IPS-18c (cell line): ENCODE measurements around the gene ABCF1.
"Not testable (repeated sequence)": the region's sequence is repeated elsewhere in the genome, so short reads cannot be mapped to it uniquely, and the experiment has no call there.

Experiments
- H3K4me3 ChIP-seq: 2 replicates; pipeline ENCODE4 v1.7.0; 2013; ENCODE audit warnings: low read depth, mild to moderate bottlenecking, low read length, moderate library complexity; ENCODE audit not compliant: insufficient read depth
- H3K9me3 ChIP-seq: one replicate; pipeline ENCODE4 v1.6.1; 2013; ENCODE audit warnings: mild to moderate bottlenecking, low read length, moderate library complexity; ENCODE audit not compliant: control insufficient read depth, insufficient read depth

The ABCF1 gene

GRCh38 chr6:30571075-30571761, at the start of gene ABCF1:
ABCF1 (plus strand) TSS chr6:30571442; CDS start chr6:30571488, 46 bp downstream.
- Histone ChIP-seq H3K4me3 (peak within 1 kb of the TSS; percentile 99), H3K9me3 (no peaks in the 10 kb centered on the region)

- not testable (repeated sequence) for H3K4me3 ChIP-seq, H3K9me3 ChIP-seq
These were observed 49.3 kb upstream of the ABCF1 start for GRCh38 chr6:30521952-30522351.

DNA sequence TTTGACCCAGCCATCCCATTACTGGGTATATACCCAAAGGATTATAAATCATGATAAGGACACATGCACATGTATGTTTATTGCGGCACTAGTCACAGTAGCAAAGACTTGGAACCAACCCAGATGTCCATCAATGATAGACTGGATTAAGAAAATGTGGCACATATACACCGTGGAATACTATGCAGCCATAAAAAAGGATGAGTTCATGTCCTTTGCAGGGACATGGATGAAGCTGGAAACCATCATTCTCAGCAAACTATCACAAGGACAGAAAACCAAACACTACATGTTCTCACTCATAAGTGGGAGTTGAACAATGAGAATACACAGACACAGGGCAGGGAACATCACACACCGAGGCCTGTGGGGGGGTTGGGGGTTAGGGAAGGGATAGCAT, 44.8 kb upstream of the ABCF1 start:
- not testable (repeated sequence) for H3K4me3 ChIP-seq, H3K9me3 ChIP-seq

- not testable (repeated sequence) for H3K9me3 ChIP-seq, H3K4me3 ChIP-seq
These were observed 41.8 kb upstream of the ABCF1 start for GRCh38 chr6:30529349-30529875.

GRCh38 chr6:30530014-30530413, 41.2 kb upstream of the ABCF1 start:
- Histone ChIP-seq H3K9me3 (no peaks in the 10 kb centered on the region), H3K4me3 (no peak overlapping the region)

- no peak overlapping the region for H3K4me3 ChIP-seq
These were observed 37.6 kb upstream of the ABCF1 start for GRCh38 chr6:30533460-30534294.

GRCh38 chr6:30537931-30538330, 33.3 kb upstream of the ABCF1 start:
- no peak overlapping the region for H3K4me3 ChIP-seq
- H3K9me3 ChIP-seq, result no peaks in the 10 kb centered on the region

More at GRCh38 chr6:30533460-30534294, 37.6 kb upstream of the ABCF1 start:
- H3K9me3 ChIP-seq, result no peaks in the 10 kb centered on the region

- peak overlapping the region; percentile 54 for H3K4me3 ChIP-seq
- peaks cover 2% of the 10 kb centered on the region for H3K9me3 ChIP-seq
These were observed 29.5 kb upstream of the ABCF1 start for GRCh38 chr6:30541515-30542403.

GRCh38 chr6:30542404-30542725, 28.9 kb upstream of the ABCF1 start:
- H3K9me3 ChIP-seq, result peaks cover 2% of the 10 kb centered on the region
- H3K4me3 ChIP-seq, result no peak overlapping the region

DNA sequence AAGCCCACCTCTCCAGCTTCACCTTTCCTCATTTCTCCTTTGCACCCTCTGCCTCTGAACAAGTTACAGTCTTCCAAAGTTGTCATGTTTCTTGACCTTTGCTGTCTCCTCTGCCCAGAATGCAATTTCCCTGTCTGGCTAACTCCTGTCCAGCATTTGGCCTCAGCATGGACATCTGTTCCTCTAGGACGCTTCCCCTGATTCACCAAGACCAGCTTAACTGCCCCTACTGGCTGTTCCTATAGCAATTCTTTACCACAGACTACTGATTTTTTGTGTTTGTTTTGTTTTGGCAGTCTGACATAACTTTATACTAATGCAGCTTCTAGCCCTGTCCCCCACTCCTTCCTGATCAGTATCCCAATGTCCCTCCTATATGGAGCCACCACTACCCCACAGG, 28.3 kb upstream of the ABCF1 start:
- peaks cover 2% of the 10 kb centered on the region for H3K9me3 ChIP-seq
- no peak overlapping the region for H3K4me3 ChIP-seq

GRCh38 chr6:30543821-30544220, 27.4 kb upstream of the ABCF1 start:
- Histone ChIP-seq H3K4me3 (no peak overlapping the region), H3K9me3 (peaks cover 2% of the 10 kb centered on the region)

GRCh38 chr6:30544666-30545272, 26.5 kb upstream of the ABCF1 start:
- no peak overlapping the region for H3K4me3 ChIP-seq
- H3K9me3 ChIP-seq, result peaks cover 4% of the 10 kb centered on the region

DNA sequence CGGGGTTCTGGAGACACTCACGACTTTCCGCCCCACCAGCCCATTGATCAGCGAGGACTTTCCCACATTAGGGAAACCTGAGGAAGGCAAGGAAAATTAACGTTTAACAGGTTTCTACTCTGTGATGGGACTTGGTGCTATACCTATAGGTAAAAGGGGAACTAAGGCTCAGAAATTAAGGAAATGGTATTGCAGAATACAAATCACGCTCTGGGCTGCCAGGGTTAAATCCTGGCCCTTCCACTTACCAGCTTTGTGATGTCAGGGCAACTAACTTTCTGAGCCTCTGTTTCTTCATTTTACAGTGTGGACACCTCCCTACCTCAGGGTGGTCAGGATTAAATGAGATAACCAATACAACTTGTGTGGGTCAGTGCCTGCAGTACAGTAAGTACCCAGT, 23.8 kb upstream of the ABCF1 start:
- H3K4me3 ChIP-seq, result no peak overlapping the region
- H3K9me3 ChIP-seq, result peaks cover 4% of the 10 kb centered on the region

DNA sequence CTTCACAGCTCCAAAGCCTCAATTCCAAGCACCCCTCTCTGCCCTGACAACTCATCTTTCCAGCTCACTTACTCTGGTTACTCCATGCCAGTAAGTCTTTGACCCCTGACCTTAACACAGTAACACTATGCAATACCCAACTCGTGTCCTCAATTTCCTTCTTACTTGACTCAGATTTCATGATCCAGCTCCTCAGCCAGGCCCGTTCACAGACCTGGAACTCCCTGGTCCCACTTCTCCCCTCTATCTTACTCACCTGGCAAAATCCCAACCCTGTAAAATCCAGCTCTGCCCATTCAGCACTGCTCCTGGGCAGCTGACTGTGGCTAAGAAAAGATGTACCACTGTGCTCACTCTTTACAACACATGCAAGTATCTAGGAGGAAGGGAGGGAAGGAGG, 22.9 kb upstream of the ABCF1 start:
- no peak overlapping the region for H3K4me3 ChIP-seq
- H3K9me3 ChIP-seq, result peaks cover 4% of the 10 kb centered on the region

- peak overlapping the region; percentile 93; the same call in 1 of the 2 replicates for H3K4me3 ChIP-seq
- H3K9me3 ChIP-seq, result no peaks in the 10 kb centered on the region
These were observed 16.8 kb upstream of the ABCF1 start for GRCh38 chr6:30554404-30554803.

- Histone ChIP-seq H3K4me3 (peak overlapping the region; percentile 93), H3K9me3 (no peaks in the 10 kb centered on the region)
These were observed 16.1 kb upstream of the ABCF1 start for GRCh38 chr6:30554962-30555815.
